Hippocampal formation (tissue), 2 donors: Measurements from ENCODE around the gene SPATA33.
"Not testable (repeated sequence)": the region's sequence is repeated elsewhere in the genome, so short reads cannot be mapped to it uniquely, and the experiment has no call there.

ENCODE experiments used
- DNase-seq, 2 donors: peaks; one replicate each; lab custom pipeline; 2025; lab: John Stamatoyannopoulos, UW

The SPATA33 gene

GRCh38 chr16:89693931-89694783, 36.5 kb downstream of the SPATA33 start:
- no peak for DNase-seq

GRCh38 chr16:89694784-89695085, 37.1 kb downstream of the SPATA33 start:
- DNase-seq: not testable (repeated sequence)

GRCh38 chr16:89695086-89695874, 37.6 kb downstream of the SPATA33 start:
- no peak for DNase-seq

- no peak for DNase-seq
Measured at GRCh38 chr16:89695875-89696669, 38.4 kb downstream of the SPATA33 start.

- DNase-seq: no peak
Measured at GRCh38 chr16:89696670-89697128, 39.1 kb downstream of the SPATA33 start.

- no peak for DNase-seq
Measured at GRCh38 chr16:89697161-89697615, 39.6 kb downstream of the SPATA33 start.

- no peak for DNase-seq
Measured at GRCh38 chr16:89697616-89698331, 40.1 kb downstream of the SPATA33 start.

- DNase-seq: not testable (repeated sequence)
Measured at GRCh38 chr16:89698717-89699116, 41.1 kb downstream of the SPATA33 start.

- not testable (repeated sequence) for DNase-seq
Measured at GRCh38 chr16:89699629-89700099, 42.0 kb downstream of the SPATA33 start.

- DNase-seq: peak; percentile 96 to 98
Measured at GRCh38 chr16:89700100-89700648, 42.5 kb downstream of the SPATA33 start.

GRCh38 chr16:89700649-89701424, 43.2 kb downstream of the SPATA33 start:
- no peak for DNase-seq

- peak; percentile 63 to 71 for DNase-seq
Measured at GRCh38 chr16:89701425-89702406, 44.1 kb downstream of the SPATA33 start, which contains the start of gene SPATA2L. SPATA2L (minus strand) TSS chr16:89701705; CDS start chr16:89701232, 473 bp downstream.

GRCh38 chr16:89704281-89704680, 46.6 kb downstream of the SPATA33 start:
- DNase-seq: no peak

GRCh38 chr16:89705006-89705405, 47.4 kb downstream of the SPATA33 start:
- no peak for DNase-seq

GRCh38 chr16:89706518-89707260, 49.1 kb downstream of the SPATA33 start:
- no peak for DNase-seq

- DNase-seq: no peak
Measured at GRCh38 chr16:89707695-89708094, 50.1 kb downstream of the SPATA33 start.

- DNase-seq: no peak
Measured at GRCh38 chr16:89708481-89708931, 50.9 kb downstream of the SPATA33 start.

- DNase-seq: no peak
Measured at GRCh38 chr16:89709166-89709565, 51.5 kb downstream of the SPATA33 start.
